HG03159 (cell line): ENCODE measurements around the gene STX1B.

Experiments
- ATAC-seq: cut with Tn5 transposase; IDR thresholded peaks from one replicate; pipeline ENCODE4 v1.9.1; 2021; ENCODE audit warnings: mild to moderate bottlenecking, moderate library complexity; ENCODE audit not compliant: unreplicated experiment

STX1B gene

DNA sequence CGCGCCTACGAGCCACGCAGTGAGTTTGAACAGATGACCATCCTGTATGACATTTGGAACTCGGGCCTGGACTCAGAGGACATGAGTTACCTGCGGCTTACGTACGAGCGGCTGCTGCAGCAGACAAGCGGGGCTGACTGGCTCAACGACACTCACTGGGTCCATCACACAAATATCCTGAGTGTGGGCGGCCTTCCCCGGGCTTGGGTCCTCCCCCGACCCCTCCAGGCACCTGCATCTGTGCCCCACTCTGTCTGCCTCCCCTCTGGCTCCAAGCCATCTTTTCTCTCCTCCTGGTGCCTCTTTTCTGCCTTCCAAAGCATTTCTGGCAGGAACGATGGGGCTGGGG, 30.4 kb downstream of the STX1B start:
- ATAC-seq: no peak

DNA sequence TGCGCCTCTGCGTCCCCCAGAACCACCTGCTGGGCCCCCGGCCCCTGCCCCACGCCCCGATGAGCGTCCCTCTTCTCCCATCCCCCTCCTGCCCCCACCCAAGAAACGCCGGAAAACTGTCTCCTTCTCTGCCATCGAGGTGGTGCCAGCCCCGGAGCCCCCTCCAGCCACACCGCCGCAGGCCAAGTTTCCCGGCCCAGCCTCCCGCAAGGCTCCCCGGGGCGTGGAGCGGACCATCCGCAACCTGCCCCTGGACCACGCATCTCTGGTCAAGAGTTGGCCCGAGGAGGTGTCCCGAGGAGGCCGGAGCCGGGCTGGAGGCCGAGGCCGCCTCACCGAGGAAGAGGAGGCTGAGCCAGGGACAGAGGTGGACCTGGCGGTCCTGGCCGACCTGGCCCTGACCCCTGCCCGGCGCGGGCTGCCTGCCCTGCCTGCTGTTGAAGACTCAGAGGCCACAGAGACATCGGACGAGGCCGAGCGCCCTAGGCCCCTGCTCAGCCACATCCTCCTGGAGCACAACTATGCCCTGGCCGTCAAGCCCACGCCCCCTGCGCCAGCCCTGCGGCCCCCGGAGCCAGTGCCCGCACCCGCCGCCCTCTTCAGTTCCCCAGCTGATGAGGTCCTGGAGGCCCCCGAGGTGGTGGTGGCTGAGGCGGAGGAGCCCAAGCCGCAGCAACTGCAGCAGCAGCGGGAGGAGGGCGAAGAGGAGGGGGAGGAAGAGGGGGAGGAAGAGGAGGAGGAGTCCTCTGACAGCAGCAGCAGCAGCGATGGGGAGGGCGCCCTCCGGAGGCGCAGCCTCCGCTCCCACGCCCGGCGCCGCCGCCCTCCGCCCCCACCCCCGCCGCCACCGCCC, 31.0 kb downstream of the STX1B start:
- no peak for ATAC-seq

DNA sequence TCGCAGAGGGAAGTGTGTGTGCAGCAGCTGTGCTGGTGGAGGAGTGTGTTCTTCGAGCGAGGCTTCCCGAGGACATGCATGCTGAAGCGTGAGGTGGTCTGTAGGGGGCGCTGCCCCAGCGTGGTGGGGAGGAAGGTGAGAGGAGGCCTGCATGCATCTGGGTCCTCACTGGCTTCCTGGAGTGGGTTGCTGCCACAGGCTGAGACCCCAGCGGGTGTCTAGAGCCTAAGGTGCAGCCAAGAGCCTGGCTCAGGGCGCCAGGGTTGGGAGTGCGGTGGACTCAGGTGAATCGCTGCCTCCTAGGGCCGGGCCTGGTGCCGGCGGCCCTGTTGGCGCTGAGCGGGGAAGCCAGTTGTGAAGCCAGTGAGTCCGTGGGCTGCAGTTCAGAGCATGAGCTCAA, 32.9 kb downstream of the STX1B start:
- ATAC-seq: no peak

DNA sequence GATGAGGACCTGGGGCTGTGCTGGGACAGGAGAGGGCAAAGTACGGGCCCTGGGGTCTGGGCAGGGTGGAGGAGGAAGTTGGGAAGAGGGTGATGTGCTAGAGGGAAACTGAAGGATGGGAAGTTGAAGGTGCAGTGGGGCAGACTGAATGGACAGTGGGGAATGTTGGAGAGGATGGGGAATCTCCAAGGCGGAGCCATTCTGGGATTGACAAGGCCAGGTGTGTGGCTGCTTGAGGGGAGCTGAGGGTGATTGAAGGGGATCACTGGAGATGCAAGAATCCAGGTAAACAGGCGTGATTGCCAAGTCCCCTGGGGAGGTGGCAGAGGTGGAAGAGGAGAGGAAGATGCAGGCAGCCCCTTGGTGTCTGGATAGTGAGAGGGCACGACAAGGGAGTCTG, 34.0 kb downstream of the STX1B start:
- ATAC-seq: no peak

DNA sequence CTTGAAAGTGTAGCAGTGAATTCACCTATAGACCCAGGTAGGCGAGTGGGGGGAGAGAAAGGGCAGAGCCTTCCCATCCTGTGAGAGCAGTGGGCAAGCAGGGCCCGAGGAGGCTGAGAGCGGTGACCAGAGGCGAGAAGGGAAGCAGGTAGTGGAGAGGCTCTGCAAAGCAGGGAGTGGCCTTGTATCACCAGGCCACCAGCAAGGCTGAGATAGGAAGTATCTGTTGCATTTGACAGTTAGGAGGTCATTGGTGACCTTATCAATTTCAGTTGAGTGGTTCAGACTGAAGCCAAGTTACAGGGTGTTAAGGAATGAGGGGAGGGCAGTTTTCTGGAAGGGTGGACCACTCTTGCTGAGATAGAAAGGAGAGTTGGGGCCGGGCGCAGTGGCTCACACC, 36.1 kb downstream of the STX1B start:
- ATAC-seq: no peak

DNA sequence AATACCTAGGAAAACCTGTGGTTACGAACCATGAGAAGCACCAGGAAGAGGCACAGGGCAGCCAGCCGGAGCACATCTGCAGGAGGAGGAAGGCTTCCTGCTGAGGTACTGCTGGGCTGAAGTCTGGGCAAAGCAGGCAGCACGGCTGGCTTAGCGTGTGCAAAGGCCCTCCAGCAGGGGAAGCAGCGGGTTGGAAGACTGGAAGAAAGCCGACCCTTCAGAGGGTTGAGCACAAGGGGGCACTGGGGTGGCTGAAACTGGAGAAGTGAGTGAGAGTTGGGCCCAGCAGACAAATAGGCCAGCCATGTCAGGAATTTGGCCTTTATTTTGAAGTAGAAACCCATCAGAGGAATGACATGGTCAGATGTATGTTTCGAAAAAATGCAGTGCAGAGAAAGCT, 37.6 kb downstream of the STX1B start:
- ATAC-seq: no peak

DNA sequence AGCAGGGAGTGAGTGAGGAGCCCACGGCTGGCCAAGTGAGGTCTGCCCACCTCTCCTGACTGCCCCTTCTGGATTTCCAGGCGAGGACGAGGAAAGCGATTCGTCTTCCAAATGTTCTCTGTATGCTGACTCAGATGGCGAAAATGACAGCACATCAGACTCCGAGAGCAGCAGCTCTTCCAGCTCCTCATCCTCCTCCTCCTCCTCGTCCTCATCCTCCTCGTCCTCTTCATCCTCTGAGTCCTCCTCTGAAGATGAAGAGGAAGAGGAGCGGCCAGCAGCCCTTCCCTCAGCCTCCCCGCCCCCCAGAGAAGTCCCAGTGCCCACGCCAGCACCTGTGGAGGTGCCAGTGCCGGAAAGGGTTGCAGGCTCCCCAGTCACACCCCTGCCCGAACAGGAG, 39.1 kb downstream of the STX1B start:
- ATAC-seq: no peak

DNA sequence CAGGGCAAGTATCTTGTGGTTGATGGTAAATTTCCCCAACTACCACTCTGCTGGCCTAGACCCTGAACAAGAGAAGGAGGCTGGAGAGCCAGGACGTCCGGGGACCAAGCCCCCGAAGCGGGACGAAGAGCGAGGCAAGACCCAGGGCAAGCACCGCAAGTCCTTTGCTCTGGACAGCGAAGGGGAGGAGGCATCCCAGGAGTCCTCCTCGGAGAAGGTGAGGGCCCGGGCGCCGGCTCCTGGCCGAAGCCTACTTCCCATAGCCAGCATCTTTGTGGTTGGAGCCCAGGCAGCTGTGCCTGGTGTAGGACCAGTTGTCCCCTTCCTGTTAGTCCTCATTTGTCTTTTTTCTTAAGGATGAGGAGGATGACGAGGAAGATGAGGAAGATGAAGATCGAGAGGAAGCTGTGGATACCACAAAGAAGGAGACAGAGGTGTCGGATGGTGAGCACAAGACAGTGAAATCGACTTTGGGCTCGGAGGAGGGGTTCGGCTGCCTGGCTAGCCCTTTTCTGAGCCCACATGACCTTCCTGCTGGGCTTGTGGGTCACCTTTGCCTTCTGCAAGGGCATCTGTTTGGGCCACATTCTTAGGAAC, 41.1 kb downstream of the STX1B start:
- ATAC-seq: no peak

DNA sequence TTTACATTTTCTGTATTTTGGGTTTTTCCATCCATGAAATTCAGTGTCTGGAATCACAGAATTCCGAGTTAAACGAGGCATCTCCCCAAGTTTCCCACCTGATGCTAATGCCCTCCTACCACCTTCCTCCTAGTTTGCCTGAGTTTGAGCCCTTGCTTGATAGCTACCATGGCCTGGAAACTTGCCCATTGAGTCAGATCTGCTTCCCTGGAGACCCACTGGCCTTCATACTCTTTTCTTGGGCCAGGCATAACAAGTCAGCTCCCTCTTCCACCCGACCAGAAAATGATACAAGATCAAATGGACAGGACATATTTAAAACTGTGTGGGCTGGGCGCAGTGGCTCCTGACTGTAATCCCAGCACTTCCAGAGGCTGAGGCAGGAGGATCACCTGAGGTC, 42.6 kb downstream of the STX1B start:
- no peak for ATAC-seq

DNA sequence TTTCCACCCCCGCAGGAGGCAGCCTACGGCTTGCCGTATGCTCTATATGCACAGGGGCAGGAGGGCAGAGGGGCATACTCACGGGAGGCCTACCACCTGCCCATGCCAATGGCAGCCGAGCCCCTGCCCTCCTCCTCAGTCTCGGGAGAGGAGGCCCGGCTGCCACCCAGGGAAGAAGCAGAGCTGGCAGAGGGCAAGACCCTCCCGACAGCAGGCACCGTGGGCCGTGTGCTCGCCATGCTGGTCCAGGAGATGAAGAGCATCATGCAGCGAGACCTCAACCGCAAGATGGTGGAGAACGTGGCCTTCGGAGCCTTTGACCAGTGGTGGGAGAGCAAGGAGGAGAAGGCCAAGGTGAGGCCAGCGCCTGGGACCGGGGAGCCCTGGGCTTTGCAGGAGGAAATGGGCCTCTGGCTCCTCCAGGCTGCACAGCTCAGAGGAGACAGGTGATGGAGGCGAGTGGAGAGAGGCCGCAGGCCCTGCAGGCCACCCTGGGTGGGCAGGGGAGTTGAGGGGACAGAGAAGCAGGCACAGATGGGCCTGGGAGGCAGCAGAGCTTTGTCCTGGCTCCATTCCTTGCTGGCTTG, 44.3 kb downstream of the STX1B start:
- no peak for ATAC-seq

DNA sequence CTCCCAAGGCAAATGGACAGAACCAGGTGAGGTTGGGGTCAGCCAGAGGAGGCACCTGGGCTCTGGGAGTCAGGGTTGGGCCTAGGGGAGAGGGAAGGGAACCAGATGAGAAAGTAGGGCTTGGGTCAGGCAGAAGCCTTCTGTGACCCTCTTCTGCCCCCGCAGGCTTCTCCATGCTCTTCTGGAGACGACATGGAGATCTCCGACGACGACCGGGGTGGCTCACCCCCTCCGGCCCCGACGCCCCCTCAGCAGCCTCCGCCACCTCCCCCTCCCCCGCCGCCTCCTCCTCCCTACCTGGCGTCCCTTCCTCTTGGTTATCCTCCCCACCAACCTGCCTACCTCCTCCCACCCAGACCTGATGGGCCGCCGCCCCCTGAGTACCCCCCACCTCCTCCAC, 45.0 kb downstream of the STX1B start:
- ATAC-seq: no peak

DNA sequence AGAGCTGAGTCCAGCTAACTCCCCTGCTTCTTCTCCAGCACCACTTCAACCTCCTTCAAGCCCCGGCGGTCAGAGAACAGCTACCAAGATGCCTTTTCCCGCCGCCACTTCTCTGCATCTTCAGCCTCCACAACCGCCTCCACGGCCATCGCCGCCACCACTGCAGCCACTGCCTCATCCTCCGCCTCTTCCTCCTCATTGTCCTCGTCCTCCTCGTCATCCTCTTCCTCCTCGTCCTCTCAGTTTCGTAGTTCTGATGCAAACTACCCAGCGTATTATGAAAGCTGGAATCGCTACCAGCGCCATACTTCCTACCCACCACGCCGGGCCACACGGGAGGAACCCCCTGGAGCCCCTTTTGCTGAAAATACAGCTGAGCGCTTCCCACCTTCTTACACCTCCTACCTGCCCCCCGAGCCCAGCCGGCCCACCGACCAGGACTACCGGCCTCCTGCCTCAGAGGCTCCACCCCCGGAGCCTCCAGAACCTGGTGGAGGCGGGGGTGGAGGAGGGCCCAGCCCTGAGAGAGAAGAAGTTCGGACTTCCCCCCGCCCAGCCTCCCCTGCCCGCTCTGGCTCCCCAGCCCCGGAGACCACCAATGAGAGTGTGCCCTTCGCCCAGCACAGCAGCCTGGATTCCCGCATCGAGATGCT, 45.7 kb downstream of the STX1B start:
- no peak for ATAC-seq

DNA sequence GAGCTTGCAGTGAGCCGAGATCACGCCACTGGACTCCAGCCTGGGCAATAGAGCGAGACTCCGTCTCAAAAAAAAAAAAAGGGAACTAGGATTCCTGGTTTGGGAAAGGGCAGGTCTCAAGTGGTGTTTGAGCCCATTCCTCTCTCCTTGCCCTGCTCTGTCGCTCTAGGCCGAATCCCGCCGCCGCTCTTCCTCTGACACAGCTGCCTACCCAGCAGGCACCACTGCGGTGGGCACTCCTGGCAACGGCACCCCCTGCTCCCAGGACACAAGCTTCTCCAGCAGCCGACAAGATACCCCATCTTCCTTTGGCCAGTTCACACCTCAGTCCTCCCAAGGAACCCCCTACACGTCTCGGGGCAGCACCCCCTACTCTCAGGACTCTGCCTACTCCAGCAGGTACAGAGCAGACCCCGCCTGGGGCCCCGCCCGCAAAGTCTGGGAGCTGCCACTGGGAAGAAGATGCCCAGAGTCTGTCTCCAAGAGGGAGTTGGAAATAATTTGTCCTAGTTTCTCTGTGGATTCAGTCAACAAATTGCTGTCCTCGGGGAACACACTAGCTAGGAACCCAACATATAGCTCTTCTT, 46.4 kb downstream of the STX1B start:
- no peak for ATAC-seq

DNA sequence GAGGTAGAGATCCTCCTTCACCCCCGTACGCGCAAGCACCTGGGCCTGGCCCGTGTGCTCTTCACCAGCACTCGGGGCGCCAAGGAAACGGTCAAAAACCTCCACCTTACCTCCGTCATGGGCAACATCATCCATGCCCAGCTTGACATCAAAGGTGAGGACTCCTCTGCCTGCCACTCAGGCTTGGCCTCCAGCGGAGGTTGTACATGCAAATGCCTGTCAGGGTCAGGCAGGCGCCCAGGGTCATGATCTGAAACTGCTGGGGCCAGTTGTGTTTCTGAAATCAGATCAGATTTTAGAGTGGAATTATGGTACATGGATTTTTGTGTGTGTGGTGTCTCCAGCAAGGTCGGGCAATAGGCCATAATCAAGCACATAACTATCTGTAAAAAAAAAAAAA, 49.1 kb downstream of the STX1B start:
- ATAC-seq: no peak

DNA sequence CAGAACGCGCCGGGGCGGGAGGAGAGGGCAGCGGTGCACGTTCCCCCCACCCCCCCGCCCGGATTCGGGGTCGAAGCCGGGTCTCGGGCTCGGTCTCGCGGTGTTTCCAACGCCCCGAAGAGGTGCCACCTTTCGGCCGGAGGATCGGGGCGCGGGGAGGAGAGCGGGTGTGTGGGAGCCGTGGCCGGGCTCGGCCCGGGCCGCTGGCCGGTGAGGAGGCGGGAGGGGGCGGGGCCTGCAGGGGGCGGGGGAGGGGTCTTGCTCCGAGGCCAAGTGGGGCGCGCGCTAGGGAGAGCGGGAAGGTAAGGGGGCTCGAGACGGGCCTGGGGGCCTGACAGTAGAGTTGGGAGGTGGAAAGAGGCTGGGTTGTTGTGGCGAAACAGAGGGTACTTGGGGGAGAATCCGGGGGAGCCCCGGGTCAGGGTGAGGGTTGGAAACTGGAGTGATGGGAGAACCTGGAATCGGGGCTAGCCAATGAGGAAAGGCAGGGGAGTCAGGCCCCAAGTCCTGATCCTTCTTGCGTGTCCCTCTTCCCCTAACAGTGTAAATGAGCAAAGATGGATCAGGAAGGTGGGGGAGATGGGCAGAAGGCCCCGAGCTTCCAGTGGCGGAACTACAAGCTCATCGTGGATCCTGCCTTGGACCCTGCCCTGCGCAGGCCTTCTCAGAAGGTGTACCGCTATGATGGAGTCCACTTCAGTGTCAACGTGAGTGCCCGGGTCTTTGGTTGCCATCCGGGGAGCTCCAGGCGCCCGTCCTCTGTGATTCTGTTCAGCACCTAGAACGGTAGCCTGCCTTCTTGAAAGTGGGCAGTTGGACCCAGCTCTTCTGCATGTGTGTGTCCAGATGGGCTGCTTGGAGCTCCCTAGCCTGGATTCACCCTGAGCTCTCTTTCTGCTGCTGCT, 52.0 kb downstream of the STX1B start:
- ATAC-seq: peak; percentile 24

DNA sequence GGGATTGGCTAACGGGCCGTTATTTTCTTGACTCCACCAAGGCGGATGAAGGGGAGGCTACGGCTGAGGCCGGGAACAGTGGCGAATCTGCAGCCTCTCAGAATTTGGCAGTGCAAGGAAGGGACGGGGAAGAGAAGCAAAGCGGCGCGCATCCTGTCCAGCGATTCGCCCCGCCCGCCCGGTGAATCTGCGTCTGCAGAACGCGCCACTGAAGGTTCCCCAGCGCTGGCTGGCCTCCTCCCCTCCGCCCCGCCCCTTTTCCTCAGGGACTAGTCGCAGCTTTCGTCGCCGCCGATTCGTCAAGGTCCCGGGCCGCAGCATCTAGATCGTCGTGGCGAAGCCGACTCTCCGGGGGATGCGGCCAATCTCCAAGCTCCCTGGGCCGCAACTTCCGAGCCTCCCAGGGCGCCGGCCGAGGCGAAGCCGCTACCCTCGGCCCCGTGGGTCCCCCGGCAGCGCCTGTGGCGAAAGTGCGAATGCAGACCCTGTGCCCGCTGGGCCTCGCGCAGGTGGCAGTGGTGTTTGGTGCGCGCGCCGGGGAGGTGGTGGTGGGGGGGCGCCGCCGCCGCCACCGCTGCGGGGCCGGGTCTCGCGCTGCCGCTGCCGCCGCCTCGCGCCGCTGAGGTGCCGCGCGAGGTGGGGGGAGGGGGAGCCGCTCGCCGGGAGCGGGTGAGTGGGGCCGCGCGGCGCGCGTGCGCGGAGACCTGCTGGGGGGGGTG, 52.8 kb downstream of the STX1B start, which contains the start of gene SETD1A:
TSS of gene SETD1A (plus strand) at position 299 of the 719 bp plus-strand sequence. CDS start 978 bp downstream, outside the sequence.
- peak; percentile 79 for ATAC-seq

DNA sequence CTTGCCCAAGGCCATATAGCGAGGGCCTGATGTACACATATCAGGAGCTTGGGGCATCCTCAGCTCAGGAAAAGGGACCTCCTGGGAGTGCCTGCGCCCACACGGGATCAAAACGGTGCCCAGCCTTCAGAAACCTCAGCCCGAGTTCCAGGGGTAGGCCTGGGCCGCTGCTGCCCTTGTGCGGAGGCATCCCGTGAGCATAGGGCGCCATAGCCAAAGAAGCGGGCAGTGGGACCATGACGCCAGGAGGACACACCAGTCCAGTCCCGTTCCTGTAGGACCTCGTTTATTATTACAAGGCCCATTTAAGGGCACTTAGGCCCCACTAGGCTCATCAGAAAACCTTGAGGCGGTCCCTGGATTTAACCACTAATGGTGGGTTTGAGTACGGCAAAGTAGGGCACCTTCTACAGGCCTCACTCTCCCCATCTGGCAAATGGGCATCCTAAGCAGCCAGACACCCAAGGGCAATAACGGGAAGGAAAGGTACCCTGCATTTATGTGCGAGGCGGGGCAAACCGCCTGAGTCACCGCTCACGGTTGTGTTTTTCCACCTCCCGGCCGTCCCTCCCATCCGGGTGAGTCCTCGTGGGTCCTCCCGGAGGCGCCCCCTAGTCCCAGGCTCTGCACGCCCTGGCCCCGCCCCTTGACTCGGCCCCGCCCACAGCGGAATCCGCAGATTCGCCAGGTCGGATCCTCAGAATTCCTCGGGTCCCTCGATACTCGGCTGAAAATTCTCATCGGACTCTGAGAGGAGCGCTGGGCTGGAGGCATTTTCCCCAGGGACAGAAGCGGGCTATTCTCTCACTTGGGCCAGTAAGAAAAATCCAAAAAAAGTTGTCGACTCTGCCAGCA, 53.6 kb downstream of the STX1B start:
- peak; percentile 43 for ATAC-seq

DNA sequence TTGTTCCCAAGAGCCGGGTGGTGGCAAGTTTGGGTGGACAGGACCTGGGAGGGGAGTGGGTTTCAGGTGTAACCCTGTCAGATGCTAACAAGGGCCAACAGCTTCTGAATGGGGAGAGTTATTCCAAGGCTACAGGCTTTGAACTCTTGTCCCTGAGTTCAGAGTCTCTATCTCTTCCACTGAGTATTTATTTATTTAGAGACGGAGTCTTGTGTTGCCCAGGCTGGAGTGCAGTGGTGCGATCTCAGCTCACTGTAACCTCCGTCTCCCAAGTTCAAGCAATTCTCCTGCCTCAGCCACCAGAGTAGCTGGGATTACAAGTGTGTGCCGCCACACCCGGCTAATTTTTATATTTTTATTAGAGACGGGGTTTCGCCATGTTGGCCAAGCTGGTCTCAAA, 55.4 kb downstream of the STX1B start:
- ATAC-seq: no peak
